ENCODE data around the gene LILRA5. TPM values are rescaled to one million over a fixed set of nuclear protein-coding genes. Genes with fewer than 3 reads are reported as not detected.
"Not testable (repeated sequence)": the region's sequence is repeated elsewhere in the genome, so short reads cannot be mapped to it uniquely, and the experiment has no call there.

Gene LILRA5
- total and polyA plus RNA-seq, 2 of the 13 experiments (the other 11 are each of a cell fraction or from before 2014, with no cell fraction given): not detected

GRCh38 chr19:54285427-54286056 lies 27.4 kb downstream of the LILRA5 start:
- WGBS (ENCODE audit: low lambda C conversion rate): 6% methylated on average over 7 of the region's 12 CpGs
- H3K9me3 ChIP-seq (ENCODE audit: low read length); H3K79me2 ChIP-seq (ENCODE audit: insufficient read depth, low read length); CTCF ChIA-PET (ENCODE audit: low intra/inter-chr PET ratio, low total read pairs); in situ Hi-C loops (cut with HindIII; ENCODE audit: extremely low pct_ligation_motif_present, low pct_unique_long_range_greater_than_20kb); H3K27ac ChIP-seq (ENCODE audit: extremely low read length, insufficient read depth, low read length); H3K4me1 ChIP-seq (ENCODE audit: insufficient read depth, low read length); DNase-seq (ENCODE audit: low spot score); POLR2A ChIA-PET; BruUV-seq (replicated peaks); H3K9ac ChIP-seq (ENCODE audit: insufficient read depth, low read depth, low read length); H3K4me2 ChIP-seq (ENCODE audit: low read depth, low read length); H3K36me3 ChIP-seq (replicated peaks in 1 of 2; ENCODE audit: control insufficient read depth in 1 of 2, insufficient read depth in 2 of 2, low read length in 2 of 2); ATAC-seq; FAIRE-seq; H2AFZ ChIP-seq (ENCODE audit: low read length); intact Hi-C loops (cut with micrococcal nuclease; ENCODE audit: unreplicated experiment); H3K4me3 ChIP-seq (replicated peaks in 1 of 3; ENCODE audit: insufficient read depth in 1 of 3, low read depth in 2 of 3, low read length in 3 of 3); H4K20me1 ChIP-seq (ENCODE audit: insufficient read depth, low read length): not testable (repeated sequence)
- H3K27me3 ChIP-seq (ENCODE audit: control insufficient read depth in 1 of 2, insufficient read depth in 2 of 2, low read length in 2 of 2): peaks cover 0 to 27% of the 10 kb centered on the region in 2 experiments

- in situ Hi-C loops (cut with HindIII; ENCODE audit: extremely low pct_ligation_motif_present, low pct_unique_long_range_greater_than_20kb): no loop called here
- TF ChIP-seq ZNF557 (CRISPR knock-in tag; IDR thresholded peaks at IDR 0.05): no peak
- TF ChIP-seq ZNF709 (CRISPR knock-in tag; IDR thresholded peaks at IDR 0.05): no peak
- no peak for TF ChIP-seq NFYB (CRISPR knock-in tag; IDR thresholded peaks at IDR 0.05)
- no peak for TF ChIP-seq ZNF460 (CRISPR knock-in tag; IDR thresholded peaks at IDR 0.05; ENCODE audit: borderline replicate concordance)
- TF ChIP-seq NFKB2 (CRISPR knock-in tag; IDR thresholded peaks at IDR 0.05; ENCODE audit: borderline replicate concordance): no peak
- no peak for TF ChIP-seq HNF1B (CRISPR knock-in tag; IDR thresholded peaks at IDR 0.05)
- no peak for TF ChIP-seq GMEB1 (CRISPR knock-in tag; IDR thresholded peaks at IDR 0.05; ENCODE audit: borderline replicate concordance)
- no peak for TF ChIP-seq ZNF382 (CRISPR knock-in tag; IDR thresholded peaks at IDR 0.05; ENCODE audit: borderline replicate concordance)
- TF ChIP-seq POLR2AphosphoS2 (IDR thresholded peaks at IDR 0.05; ENCODE audit: low read depth, low read length): no peak
- TF ChIP-seq HMG20A (CRISPR knock-in tag; IDR thresholded peaks at IDR 0.05; ENCODE audit: borderline replicate concordance): no peak
- TF ChIP-seq ZBTB21 (CRISPR knock-in tag; IDR thresholded peaks at IDR 0.05): no peak
- ATAC-seq (no peak), DNase-seq (ENCODE audit: low spot score) (no peak), FAIRE-seq (no peak)
- peaks cover 1 to 42% of the 10 kb centered on the region in 2 experiments for H3K27me3 ChIP-seq (ENCODE audit: control insufficient read depth in 1 of 2, insufficient read depth in 2 of 2, low read length in 2 of 2)
- H3K4me2 ChIP-seq (ENCODE audit: low read depth, low read length): no peak overlapping the region
- H3K4me1 ChIP-seq (ENCODE audit: insufficient read depth, low read length): no peaks in the 10 kb centered on the region
- ChIA-PET POLR2A (no interaction called here), CTCF (ENCODE audit: low intra/inter-chr PET ratio, low total read pairs) (no interaction called here)
- no TSS peak for BruUV-seq (replicated peaks)
- H3K27ac ChIP-seq (ENCODE audit: extremely low read length, insufficient read depth, low read length): no peak overlapping the region
- no peaks in the 10 kb centered on the region for H4K20me1 ChIP-seq (ENCODE audit: insufficient read depth, low read length)
- no peak overlapping the region for H3K4me3 ChIP-seq (replicated peaks in 1 of 3; ENCODE audit: insufficient read depth in 1 of 3, low read depth in 2 of 3, low read length in 3 of 3)
- H3K36me3 ChIP-seq (replicated peaks in 1 of 2; ENCODE audit: control insufficient read depth in 1 of 2, insufficient read depth in 2 of 2, low read length in 2 of 2): no peaks in the 10 kb centered on the region
- H3K9ac ChIP-seq (ENCODE audit: insufficient read depth, low read depth, low read length): no peak overlapping the region
- 1% methylated on average over 7 of the region's 9 CpGs for WGBS (ENCODE audit: low lambda C conversion rate)
- no peaks in the 10 kb centered on the region for H3K79me2 ChIP-seq (ENCODE audit: insufficient read depth, low read length)
- intact Hi-C loops (cut with micrococcal nuclease; ENCODE audit: unreplicated experiment): no loop called here
- no peaks in the 10 kb centered on the region for H3K9me3 ChIP-seq (ENCODE audit: low read length)
- H2AFZ ChIP-seq (ENCODE audit: low read length): no peak overlapping the region
These were observed 30.1 kb downstream of the LILRA5 start for GRCh38 chr19:54282686-54283470.
